Trophoblast cell (in vitro differentiated cells and primary cell): ENCODE data around the gene BTNL3.

Experiments
- DNase-seq, 2 donors: peaks; one replicate each; pipeline ENCODE4 v3.0.0-alpha.2; 2016
- H2AFZ ChIP-seq: 2 replicates; pipeline ENCODE4 v1.6.1; 2013; ENCODE audit warnings: low read length, moderate library complexity, mild to moderate bottlenecking; ENCODE audit not compliant: insufficient read depth, poor library complexity
- H2AK5ac ChIP-seq: 2 replicates; pipeline ENCODE4 v1.6.1; 2013; ENCODE audit warnings: mild to moderate bottlenecking, low read length
- H2BK120ac ChIP-seq: 2 replicates; pipeline ENCODE4 v1.6.1; 2013; ENCODE audit warnings: low read length, mild to moderate bottlenecking, moderate library complexity; ENCODE audit not compliant: insufficient read depth, poor library complexity
- H2BK12ac ChIP-seq: 2 replicates; pipeline ENCODE4 v1.6.1; 2013; ENCODE audit warnings: mild to moderate bottlenecking, low read length, moderate library complexity
- H2BK5ac ChIP-seq: 2 replicates; pipeline ENCODE4 v1.6.1; 2013; ENCODE audit warnings: low read length, low read depth, moderate library complexity, mild to moderate bottlenecking; ENCODE audit not compliant: poor library complexity
- H3K14ac ChIP-seq: 2 replicates; pipeline ENCODE4 v1.6.1; 2013; ENCODE audit warnings: mild to moderate bottlenecking, low read length
- H3K18ac ChIP-seq: 2 replicates; pipeline ENCODE4 v1.6.1; 2013; ENCODE audit warnings: mild to moderate bottlenecking, low read length
- H3K23ac ChIP-seq: 2 replicates; pipeline ENCODE4 v1.6.1; 2013; ENCODE audit warnings: low read length
- H3K27ac ChIP-seq: 2 replicates; pipeline ENCODE4 v1.5.1; 2013; ENCODE audit warnings: low read depth, mild to moderate bottlenecking, inconsistent platforms, low read length, moderate library complexity
- H3K27me3 ChIP-seq: 2 replicates; pipeline ENCODE4 v1.6.1; 2013; ENCODE audit warnings: inconsistent platforms, mild to moderate bottlenecking, low read length, moderate library complexity; ENCODE audit not compliant: insufficient read depth
- H3K36me3 ChIP-seq, 2 experiments: 1 replicate in 1 of 2; 2 replicates in 1 of 2; pipeline ENCODE4 v1.6.1; 2013; ENCODE audit warnings: low read length in 2 of 2, mild to moderate bottlenecking in 2 of 2, moderate library complexity in 1 of 2; ENCODE audit not compliant: insufficient read depth in 2 of 2, control insufficient read depth in 1 of 2
- H3K4ac ChIP-seq: 2 replicates; pipeline ENCODE4 v1.6.1; 2013; ENCODE audit warnings: low read depth, mild to moderate bottlenecking, low read length, moderate library complexity
- H3K4me1 ChIP-seq, 2 experiments: 1 replicate in 1 of 2; 2 replicates in 1 of 2; pipeline ENCODE4 v1.6.1; 2013; ENCODE audit warnings: low read length in 2 of 2, mild to moderate bottlenecking in 2 of 2, moderate library complexity in 1 of 2; ENCODE audit not compliant: insufficient read depth in 2 of 2, control insufficient read depth in 1 of 2
- H3K4me2 ChIP-seq: 2 replicates; pipeline ENCODE4 v1.6.1; 2013; ENCODE audit warnings: inconsistent platforms, mild to moderate bottlenecking, low read length, moderate library complexity
- H3K4me3 ChIP-seq: 2 replicates; pipeline ENCODE4 v1.5.1; 2013; ENCODE audit warnings: mild to moderate bottlenecking, low read depth, low read length, inconsistent platforms
- H3K79me1 ChIP-seq: one replicate; pipeline ENCODE4 v1.6.1; 2013; ENCODE audit warnings: low read length
- H3K79me2 ChIP-seq: 2 replicates; pipeline ENCODE4 v1.6.1; 2013; ENCODE audit warnings: low read length, mild to moderate bottlenecking; ENCODE audit not compliant: control insufficient read depth, insufficient read depth, poor library complexity
- H3K9ac ChIP-seq: 2 replicates; pipeline ENCODE4 v1.6.1; 2013; ENCODE audit warnings: mild to moderate bottlenecking, low read length
- H3K9me3 ChIP-seq: 2 replicates; pipeline ENCODE4 v1.6.1; 2013; ENCODE audit warnings: low read depth, mild to moderate bottlenecking, control low read depth, inconsistent platforms, low read length; ENCODE audit not compliant: insufficient read depth
- H4K12ac ChIP-seq: 2 replicates; pipeline ENCODE4 v1.6.1; 2013; ENCODE audit warnings: low read depth, mild to moderate bottlenecking, low read length, moderate library complexity
- H4K8ac ChIP-seq: 2 replicates; pipeline ENCODE4 v1.6.1; 2013; ENCODE audit warnings: low read depth, mild to moderate bottlenecking, low read length, moderate library complexity
- H4K91ac ChIP-seq: one replicate; pipeline ENCODE4 v1.6.1; 2013; ENCODE audit warnings: low read depth, mild to moderate bottlenecking, low read length, moderate library complexity
- WGBS: extraction: QIAGEN DNeasy Blood & Tissue Kit; methylation state at CpG from one replicate; pipeline ENCODE4 v1.1.7; 2013; ENCODE audit warnings: missing lambda C conversion rate; ENCODE audit not compliant: insufficient read length, insufficient coverage; ENCODE audit errors: extremely low coverage; 5-methylcytosine and 5-hydroxymethylcytosine counted together

The BTNL3 gene

DNA sequence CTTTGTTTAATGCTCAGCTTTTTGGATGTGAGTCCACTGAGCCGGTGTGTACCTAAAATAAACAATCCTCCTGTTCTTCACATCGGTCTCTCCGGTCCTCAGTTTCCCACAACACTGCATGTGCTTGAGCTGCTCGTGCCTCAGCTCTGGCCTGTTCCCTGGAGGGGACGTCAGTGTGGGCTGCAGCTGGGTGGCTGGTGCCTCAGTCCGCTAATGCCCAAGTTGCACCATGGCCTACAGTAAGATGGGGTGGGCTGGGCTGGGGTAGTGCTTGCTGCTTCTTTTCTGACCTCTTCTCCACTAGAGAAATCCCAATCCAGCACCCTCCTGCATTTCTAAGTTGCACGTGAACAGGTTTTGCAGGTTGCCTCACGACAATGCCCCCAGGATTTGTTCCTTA lies 50.8 kb downstream of the BTNL3 start:
- no peak overlapping the region for H3K14ac ChIP-seq
- no peak overlapping the region for H2AK5ac ChIP-seq
- no CpG with 5 or more reads among the region's 8 CpGs for WGBS
- H4K8ac ChIP-seq: no peak overlapping the region
- H2BK120ac ChIP-seq: no peak overlapping the region
- H3K4me1 ChIP-seq: no peaks in the 10 kb centered on the region
- no peak overlapping the region for H3K9ac ChIP-seq
- no peaks in the 10 kb centered on the region for H3K79me1 ChIP-seq
- H3K9me3 ChIP-seq: no peaks in the 10 kb centered on the region
- no peak overlapping the region for H3K27ac ChIP-seq
- H3K79me2 ChIP-seq: no peaks in the 10 kb centered on the region
- no peaks in the 10 kb centered on the region for H3K36me3 ChIP-seq
- DNase-seq: no peak
- no peak overlapping the region for H3K4me3 ChIP-seq
- H3K4me2 ChIP-seq: no peak overlapping the region
- no peak overlapping the region for H3K18ac ChIP-seq
- H4K12ac ChIP-seq: no peak overlapping the region
- H2AFZ ChIP-seq: no peak overlapping the region
- H3K27me3 ChIP-seq: no peaks in the 10 kb centered on the region
- H3K4ac ChIP-seq: no peak overlapping the region
- H2BK12ac ChIP-seq: no peak overlapping the region
- no peak overlapping the region for H4K91ac ChIP-seq
- no peak overlapping the region for H2BK5ac ChIP-seq
- H3K23ac ChIP-seq: no peak overlapping the region

GRCh38 chr5:181039931-181040630 lies 51.4 kb downstream of the BTNL3 start, which contains the start of gene BTNL9:
Gene BTNL9 (plus strand): TSS chr5:181040266. CDS start chr5:181045490, 5,224 bp downstream.
- Histone ChIP-seq H2BK5ac (no peak within 1 kb of the TSS), H3K14ac (no peak within 1 kb of the TSS), H3K79me1 (no peaks in the 10 kb centered on the region), H4K91ac (no peak within 1 kb of the TSS), H3K9ac (no peak within 1 kb of the TSS), H3K4me2 (peak within 1 kb of the TSS; percentile 16), H3K4me1 (no peaks in the 10 kb centered on the region), H4K8ac (no peak within 1 kb of the TSS), H3K27me3 (no peaks in the 10 kb centered on the region), H3K27ac (no peak within 1 kb of the TSS), H4K12ac (no peak within 1 kb of the TSS), H3K18ac (no peak within 1 kb of the TSS), H3K79me2 (no peaks in the 10 kb centered on the region), H3K4me3 (no peak within 1 kb of the TSS), H2BK120ac (no peak within 1 kb of the TSS), H2AK5ac (no peak within 1 kb of the TSS), H3K23ac (no peak within 1 kb of the TSS), H2BK12ac (no peak within 1 kb of the TSS), H3K36me3 (no peaks in the 10 kb centered on the region), H3K4ac (no peak within 1 kb of the TSS), H3K9me3 (no peaks in the 10 kb centered on the region), H2AFZ (no peak within 1 kb of the TSS)
- WGBS: no CpG with 5 or more reads among the region's 17 CpGs
- DNase-seq: no peak

- no peak overlapping the region for H3K4ac ChIP-seq
- H3K4me3 ChIP-seq: no peak overlapping the region
- no peak overlapping the region for H3K4me2 ChIP-seq
- H3K79me1 ChIP-seq: no peaks in the 10 kb centered on the region
- H2AK5ac ChIP-seq: no peak overlapping the region
- H3K9ac ChIP-seq: no peak overlapping the region
- H4K12ac ChIP-seq: no peak overlapping the region
- H3K9me3 ChIP-seq: peaks cover 1% of the 10 kb centered on the region
- H4K8ac ChIP-seq: no peak overlapping the region
- DNase-seq: no peak
- H2AFZ ChIP-seq: no peak overlapping the region
- no peak overlapping the region for H2BK120ac ChIP-seq
- no peak overlapping the region for H2BK5ac ChIP-seq
- no peak overlapping the region for H2BK12ac ChIP-seq
- H3K36me3 ChIP-seq: no peaks in the 10 kb centered on the region
- H3K18ac ChIP-seq: no peak overlapping the region
- no peak overlapping the region for H3K14ac ChIP-seq
- no peaks in the 10 kb centered on the region for H3K79me2 ChIP-seq
- H3K23ac ChIP-seq: no peak overlapping the region
- no peak overlapping the region for H4K91ac ChIP-seq
- H3K27ac ChIP-seq: no peak overlapping the region
- H3K4me1 ChIP-seq: no peaks in the 10 kb centered on the region
- no CpG with 5 or more reads among the region's 8 CpGs for WGBS
- H3K27me3 ChIP-seq: no peaks in the 10 kb centered on the region
Observed at GRCh38 chr5:181040631-181040945, 51.9 kb downstream of the BTNL3 start.

DNA sequence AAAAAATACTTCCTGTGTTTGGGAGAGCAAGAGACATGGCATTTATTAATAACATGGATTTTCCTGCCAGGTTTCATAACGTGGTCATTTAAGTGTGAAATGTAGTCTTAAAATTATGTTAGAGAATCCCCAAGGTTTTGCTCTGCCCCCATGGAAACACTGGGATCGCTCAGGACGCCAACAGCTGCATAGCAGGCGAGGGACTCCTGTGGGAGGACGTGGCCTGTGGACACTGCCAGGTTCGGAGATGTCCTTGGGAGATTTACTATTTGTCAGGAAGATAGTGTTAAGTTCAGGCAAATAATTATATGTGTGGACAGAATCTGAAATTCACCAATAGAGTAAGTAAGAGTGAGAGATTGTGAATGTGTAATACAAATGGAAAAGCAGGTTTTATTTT lies 52.4 kb downstream of the BTNL3 start:
- WGBS: no CpG with 5 or more reads among the region's 6 CpGs
- Histone ChIP-seq H3K9me3 (peaks cover 1% of the 10 kb centered on the region), H3K18ac (no peak overlapping the region), H3K27me3 (no peaks in the 10 kb centered on the region), H4K12ac (no peak overlapping the region), H2AK5ac (no peak overlapping the region), H2AFZ (no peak overlapping the region), H3K4ac (no peak overlapping the region), H3K79me1 (no peaks in the 10 kb centered on the region), H3K4me3 (no peak overlapping the region), H3K4me2 (no peak overlapping the region), H3K36me3 (no peaks in the 10 kb centered on the region), H4K8ac (no peak overlapping the region), H3K14ac (no peak overlapping the region), H3K4me1 (no peaks in the 10 kb centered on the region), H2BK120ac (no peak overlapping the region), H2BK12ac (no peak overlapping the region), H3K23ac (no peak overlapping the region), H3K79me2 (no peaks in the 10 kb centered on the region), H4K91ac (no peak overlapping the region), H3K27ac (no peak overlapping the region), H3K9ac (no peak overlapping the region), H2BK5ac (no peak overlapping the region)
- no peak for DNase-seq
